Activated naive CD4-positive, alpha-beta T cell (primary cell): ENCODE measurements around the gene SPAST.
"Not testable (repeated sequence)": the region's sequence is repeated elsewhere in the genome, so short reads cannot be mapped to it uniquely, and the experiment has no call there.

ENCODE experiments used
- DNase-seq, 4 experiments: peaks; one replicate each; lab custom pipeline; 2025; lab: John Stamatoyannopoulos, UW

The SPAST gene

GRCh38 chr2:32063310-32064020, at the start of gene SPAST:
Gene SPAST (plus strand): TSS chr2:32063556. CDS start chr2:32063832, 276 bp downstream.
- DNase-seq = peak; percentile 86 to 94 (median 90)

GRCh38 chr2:32018789-32019482, 44.4 kb upstream of the SPAST start:
- not testable (repeated sequence) for DNase-seq

- DNase-seq = not testable (repeated sequence)
Measured at GRCh38 chr2:32034198-32034887, 29.0 kb upstream of the SPAST start.

- peak; percentile 63 to 85 (median 78) for DNase-seq
Measured at GRCh38 chr2:32039447-32040219, 23.7 kb upstream of the SPAST start, which contains the start of gene DPY30. Gene DPY30 (minus strand): TSS chr2:32039805. CDS start chr2:32039456, 349 bp downstream.

GRCh38 chr2:32043561-32043960, 19.8 kb upstream of the SPAST start:
- no peak for DNase-seq

GRCh38 chr2:32051836-32052439, 11.4 kb upstream of the SPAST start:
- DNase-seq = no peak

- DNase-seq = not testable (repeated sequence)
Measured at GRCh38 chr2:32054583-32054982, 8.8 kb upstream of the SPAST start.

GRCh38 chr2:32058130-32058529, 5.2 kb upstream of the SPAST start:
- DNase-seq = no peak

- DNase-seq = no peak
Measured at GRCh38 chr2:32060266-32060665, 3.1 kb upstream of the SPAST start.

- no peak for DNase-seq
Measured at GRCh38 chr2:32061430-32061829, 1.9 kb upstream of the SPAST start.

- no peak for DNase-seq
Measured at GRCh38 chr2:32061973-32062861, 1.1 kb upstream of the SPAST start.

- no peak for DNase-seq
Measured at GRCh38 chr2:32064021-32064601, 755 bp downstream of the SPAST start.

- DNase-seq = no peak
Measured at GRCh38 chr2:32064713-32065112, 1.4 kb downstream of the SPAST start.

- DNase-seq = no peak
Measured at GRCh38 chr2:32067549-32067948, 4.2 kb downstream of the SPAST start.

GRCh38 chr2:32074134-32074506, 10.8 kb downstream of the SPAST start:
- no peak for DNase-seq

- no peak for DNase-seq
Measured at GRCh38 chr2:32095671-32096070, 32.3 kb downstream of the SPAST start.

- DNase-seq = no peak
Measured at GRCh38 chr2:32108111-32108510, 44.8 kb downstream of the SPAST start.

GRCh38 chr2:32118055-32118454, 54.7 kb downstream of the SPAST start:
- DNase-seq = no peak

- DNase-seq = no peak
Measured at GRCh38 chr2:32119161-32119560, 55.8 kb downstream of the SPAST start.

- DNase-seq = no peak
Measured at GRCh38 chr2:32124660-32125059, 61.3 kb downstream of the SPAST start.
